ENCODE measurements around the gene SESN2. TPM values are rescaled to one million over a fixed set of nuclear protein-coding genes. Genes with fewer than 3 reads are reported as not detected.

The SESN2 gene
- total RNA-seq, 2 donors from 2014 or later = 12.3 to 15.2 TPM

- H3K36me3 Mint-ChIP-seq (ENCODE audit: low read depth) = no peaks in the 10 kb centered on the region
- Histone ChIP-seq H3K36me3 (ENCODE audit: control insufficient read depth, insufficient read depth, low read length) (no peaks in the 10 kb centered on the region), H3K27me3 (ENCODE audit: control insufficient read depth, insufficient read depth, low read length, poor library complexity, severe bottlenecking) (no peaks in the 10 kb centered on the region), H3K4me1 (ENCODE audit: control insufficient read depth, insufficient read depth, low read length) (no peaks in the 10 kb centered on the region), H3K27ac (ENCODE audit: low read depth, low read length) (no peak overlapping the region), H3K9ac (ENCODE audit: extremely low read depth, low read length, poor library complexity, severe bottlenecking) (no peak overlapping the region), H3K9me3 (ENCODE audit: control insufficient read depth, low read length) (no peaks in the 10 kb centered on the region), H3K4me3 (ENCODE audit: low read length) (no peak overlapping the region)
- DNase-seq = no peak
- H3K9me3 Mint-ChIP-seq = no peaks in the 10 kb centered on the region
- WGBS, 2 experiments (ENCODE audit: insufficient coverage in 1 of 2, insufficient read length in 1 of 2) = 90 to 93% methylated on average over 3 of the region's 3 CpGs
- no peak overlapping the region for H3K27ac Mint-ChIP-seq
- H3K4me3 Mint-ChIP-seq = no peak overlapping the region
- TF ChIP-seq CTCF (conservative IDR thresholded peaks at IDR 0.05) = no peak
- no peaks in the 10 kb centered on the region for H3K4me1 Mint-ChIP-seq
- no peaks in the 10 kb centered on the region for H3K27me3 Mint-ChIP-seq (ENCODE audit: insufficient read depth)
Measured at GRCh38 chr1:28308750-28309149, 49.4 kb downstream of the SESN2 start.

GRCh38 chr1:28309702-28310101, 50.4 kb downstream of the SESN2 start:
- Mint-ChIP-seq H3K4me1 (no peaks in the 10 kb centered on the region), H3K36me3 (ENCODE audit: low read depth) (no peaks in the 10 kb centered on the region), H3K9me3 (no peaks in the 10 kb centered on the region), H3K27ac (no peak overlapping the region), H3K27me3 (ENCODE audit: insufficient read depth) (no peaks in the 10 kb centered on the region), H3K4me3 (no peak overlapping the region)
- Histone ChIP-seq H3K9ac (ENCODE audit: extremely low read depth, low read length, poor library complexity, severe bottlenecking) (no peak overlapping the region), H3K9me3 (ENCODE audit: control insufficient read depth, low read length) (no peaks in the 10 kb centered on the region), H3K4me3 (ENCODE audit: low read length) (no peak overlapping the region), H3K4me1 (ENCODE audit: control insufficient read depth, insufficient read depth, low read length) (no peaks in the 10 kb centered on the region), H3K36me3 (ENCODE audit: control insufficient read depth, insufficient read depth, low read length) (no peaks in the 10 kb centered on the region), H3K27ac (ENCODE audit: low read depth, low read length) (no peak overlapping the region), H3K27me3 (ENCODE audit: control insufficient read depth, insufficient read depth, low read length, poor library complexity, severe bottlenecking) (no peaks in the 10 kb centered on the region)
- DNase-seq = no peak
- WGBS, 2 experiments (ENCODE audit: insufficient coverage in 1 of 2, insufficient read length in 1 of 2) = 91 to 94% methylated on average over 2 of the region's 2 CpGs
- no peak for TF ChIP-seq CTCF (conservative IDR thresholded peaks at IDR 0.05)

- no peaks in the 10 kb centered on the region for H3K9me3 Mint-ChIP-seq
- no peak overlapping the region for H3K4me3 Mint-ChIP-seq
- Histone ChIP-seq H3K27me3 (ENCODE audit: control insufficient read depth, insufficient read depth, low read length, poor library complexity, severe bottlenecking) (no peaks in the 10 kb centered on the region), H3K4me1 (ENCODE audit: control insufficient read depth, insufficient read depth, low read length) (no peaks in the 10 kb centered on the region), H3K9ac (ENCODE audit: extremely low read depth, low read length, poor library complexity, severe bottlenecking) (no peak overlapping the region), H3K27ac (ENCODE audit: low read depth, low read length) (no peak overlapping the region), H3K4me3 (ENCODE audit: low read length) (no peak overlapping the region), H3K36me3 (ENCODE audit: control insufficient read depth, insufficient read depth, low read length) (no peaks in the 10 kb centered on the region), H3K9me3 (ENCODE audit: control insufficient read depth, low read length) (no peaks in the 10 kb centered on the region)
- peak; percentile 52 for DNase-seq
- TF ChIP-seq CTCF (conservative IDR thresholded peaks at IDR 0.05) = no peak
- no peak overlapping the region for H3K27ac Mint-ChIP-seq
- no peaks in the 10 kb centered on the region for H3K36me3 Mint-ChIP-seq (ENCODE audit: low read depth)
- H3K27me3 Mint-ChIP-seq (ENCODE audit: insufficient read depth) = no peaks in the 10 kb centered on the region
- H3K4me1 Mint-ChIP-seq = no peaks in the 10 kb centered on the region
- 87 to 88% methylated on average over 5 to 6 of the region's 6 CpGs for WGBS, 2 experiments (ENCODE audit: insufficient coverage in 1 of 2, insufficient read length in 1 of 2)
Measured at GRCh38 chr1:28313702-28314546, 54.6 kb downstream of the SESN2 start.

All from endodermal cell (in vitro differentiated cells).